Upper lobe of right lung (tissue), 1 donor: Measurements from ENCODE around the gene HLF. TPM values are rescaled to one million over a fixed set of nuclear protein-coding genes. Genes with fewer than 3 reads are reported as not detected.

Source experiments
- ATAC-seq: fragments of 200-7000 bp; cut with Tn5 transposase; one replicate; pipeline ENCODE4 v1.9.1; 2020; ENCODE audit warnings: mild to moderate bottlenecking, moderate library complexity
- DNase-seq: peaks from one replicate; pipeline ENCODE4 v3.0.0-alpha.2; 2020
- H3K27ac ChIP-seq: fragments of 200-600 bp; one replicate; pipeline ENCODE4 v1.8.0; 2022
- H3K27me3 ChIP-seq: fragments of 200-600 bp; one replicate; pipeline ENCODE4 v1.8.0; 2022; ENCODE audit warnings: mild to moderate bottlenecking
- H3K36me3 ChIP-seq: fragments of 200-600 bp; one replicate; pipeline ENCODE4 v1.8.0; 2022
- H3K4me1 ChIP-seq: fragments of 200-600 bp; one replicate; pipeline ENCODE4 v1.8.0; 2022
- H3K4me3 ChIP-seq: fragments of 200-600 bp; one replicate; pipeline ENCODE4 v1.8.0; 2022; ENCODE audit warnings: mild to moderate bottlenecking
- H3K9me3 ChIP-seq: fragments of 200-600 bp; one replicate; pipeline ENCODE4 v1.8.0; 2022
- intact Hi-C: fragments of 100-400 bp; cut with DNase I; formaldehyde crosslinking; loops from one replicate; pipeline ENCODE4 v1.11.0; 2022
- total RNA-seq: library from RNA; stranded (reverse); fragmentation: NEBNext Ultra II Directional; extraction: Animal tissue kit (Norgen Biotek cat#: 25700); gene quantifications from one replicate; pipeline ENCODE4 v1.2.1, GENCODE V29; 2021
- TF ChIP-seq, protein P1 (sequence below): fragments of 200-600 bp; IDR thresholded peaks from one replicate; pipeline ENCODE4 v1.8.0; 2022; ENCODE audit warnings: antibody characterized with exemption
- donor health status: DM: no; HTN: yes; CAD: no; lungs with severe emphysema.

Gene HLF
- total RNA-seq, 1 donor from 2014 or later, result 31.8 TPM

DNA sequence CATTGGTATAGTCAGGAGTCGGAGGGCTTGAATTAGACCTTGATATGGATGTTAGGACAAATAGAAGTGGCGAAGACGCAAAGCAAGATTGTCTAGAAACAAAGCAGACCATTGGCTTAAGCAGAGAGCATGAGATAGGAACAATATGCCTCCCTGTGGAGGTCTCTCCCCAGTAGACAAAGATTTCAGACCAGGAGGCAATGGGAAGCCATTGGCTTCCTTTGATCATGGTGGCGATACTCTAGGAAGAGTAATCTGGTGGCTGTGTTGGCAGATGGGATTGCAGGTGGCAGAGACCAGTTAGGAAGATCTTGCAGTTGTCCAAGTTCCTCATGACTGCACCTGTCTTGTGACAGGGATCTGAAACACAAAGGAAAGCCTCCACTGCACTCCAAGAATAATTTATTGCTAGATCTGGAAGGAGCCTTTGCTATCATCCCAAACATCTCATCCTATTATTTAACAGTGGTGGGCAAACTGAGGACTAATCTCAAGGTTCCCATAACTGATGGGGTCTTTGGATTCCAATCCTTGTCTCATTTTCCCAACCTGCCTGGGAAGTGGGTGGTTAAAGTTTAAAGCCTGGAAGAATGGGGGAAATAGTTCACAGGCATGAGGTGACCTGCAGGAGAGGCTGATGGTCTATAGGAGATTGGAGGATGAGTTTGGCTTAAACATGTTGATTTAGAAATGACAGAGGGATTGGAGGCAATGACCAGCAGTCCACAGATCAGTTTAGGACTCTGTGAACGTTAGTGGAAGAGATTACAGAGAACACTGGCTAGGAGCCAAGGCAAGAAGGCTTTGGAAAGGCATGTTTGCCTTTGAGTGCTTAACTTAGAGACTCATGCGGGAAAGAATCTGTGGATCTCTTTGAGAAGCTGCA, 37.0 kb downstream of the HLF start:
- Histone ChIP-seq H3K27ac (no peak overlapping the region), H3K4me1 (peaks cover 3% of the 10 kb centered on the region), H3K9me3 (no peaks in the 10 kb centered on the region), H3K27me3 (no peaks in the 10 kb centered on the region), H3K36me3 (peaks cover 4% of the 10 kb centered on the region), H3K4me3 (no peak overlapping the region)
- intact Hi-C loops, result no loop called here
- TF ChIP-seq, protein P1, sequence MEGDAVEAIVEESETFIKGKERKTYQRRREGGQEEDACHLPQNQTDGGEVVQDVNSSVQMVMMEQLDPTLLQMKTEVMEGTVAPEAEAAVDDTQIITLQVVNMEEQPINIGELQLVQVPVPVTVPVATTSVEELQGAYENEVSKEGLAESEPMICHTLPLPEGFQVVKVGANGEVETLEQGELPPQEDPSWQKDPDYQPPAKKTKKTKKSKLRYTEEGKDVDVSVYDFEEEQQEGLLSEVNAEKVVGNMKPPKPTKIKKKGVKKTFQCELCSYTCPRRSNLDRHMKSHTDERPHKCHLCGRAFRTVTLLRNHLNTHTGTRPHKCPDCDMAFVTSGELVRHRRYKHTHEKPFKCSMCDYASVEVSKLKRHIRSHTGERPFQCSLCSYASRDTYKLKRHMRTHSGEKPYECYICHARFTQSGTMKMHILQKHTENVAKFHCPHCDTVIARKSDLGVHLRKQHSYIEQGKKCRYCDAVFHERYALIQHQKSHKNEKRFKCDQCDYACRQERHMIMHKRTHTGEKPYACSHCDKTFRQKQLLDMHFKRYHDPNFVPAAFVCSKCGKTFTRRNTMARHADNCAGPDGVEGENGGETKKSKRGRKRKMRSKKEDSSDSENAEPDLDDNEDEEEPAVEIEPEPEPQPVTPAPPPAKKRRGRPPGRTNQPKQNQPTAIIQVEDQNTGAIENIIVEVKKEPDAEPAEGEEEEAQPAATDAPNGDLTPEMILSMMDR, result no peak
- ATAC-seq (peak; percentile 23), DNase-seq (no peak)

DNA sequence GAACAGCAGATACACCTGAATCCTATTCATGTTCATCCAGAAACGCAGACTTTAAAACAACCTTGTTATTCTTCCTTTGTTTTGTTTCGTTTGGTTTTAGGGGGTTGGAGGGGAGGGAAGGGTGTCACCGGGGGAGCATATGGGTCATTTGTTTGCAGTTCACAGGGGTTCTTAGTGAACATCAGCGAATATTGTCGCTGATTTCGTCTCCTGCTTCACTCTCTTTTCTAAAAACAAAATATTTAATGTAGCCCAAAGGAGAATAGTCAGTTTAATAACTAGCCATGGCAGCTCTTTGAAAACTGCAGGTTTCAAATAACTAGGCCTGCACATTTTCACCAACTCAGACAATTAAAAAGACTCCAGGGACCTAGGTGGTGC, 37.6 kb downstream of the HLF start:
- Histone ChIP-seq H3K27me3 (no peaks in the 10 kb centered on the region), H3K27ac (no peak overlapping the region), H3K4me1 (peaks cover 3% of the 10 kb centered on the region), H3K36me3 (peaks cover 4% of the 10 kb centered on the region), H3K4me3 (no peak overlapping the region), H3K9me3 (no peaks in the 10 kb centered on the region)
- ATAC-seq (no peak), DNase-seq (no peak)
- intact Hi-C loops, result no loop called here
- TF ChIP-seq, protein P1, result no peak

DNA sequence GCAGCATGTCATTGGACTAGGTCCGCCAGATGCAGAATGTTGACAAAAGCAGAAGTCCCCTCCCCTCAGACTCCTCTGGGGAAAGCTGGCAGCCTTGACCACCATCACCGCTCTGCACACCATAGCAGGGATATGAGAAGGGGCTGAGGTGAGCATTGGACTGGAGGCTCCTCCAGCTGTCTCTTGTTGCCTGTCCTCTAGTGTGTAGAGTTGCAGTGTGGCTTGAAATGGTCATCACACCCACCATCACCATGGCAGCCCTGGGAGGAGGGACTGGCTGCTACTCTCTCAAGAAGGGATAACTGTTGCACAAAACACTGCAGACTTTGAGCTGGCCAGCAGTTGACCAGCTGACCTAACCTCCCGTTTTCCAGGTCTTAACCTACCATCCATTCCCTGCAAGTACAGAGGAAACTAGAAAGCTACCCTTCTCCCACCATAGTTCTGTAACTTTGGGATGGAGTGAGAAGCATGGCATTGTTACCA, 38.3 kb downstream of the HLF start:
- Histone ChIP-seq H3K4me3 (no peak overlapping the region), H3K27me3 (no peaks in the 10 kb centered on the region), H3K27ac (no peak overlapping the region), H3K4me1 (peaks cover 3% of the 10 kb centered on the region), H3K9me3 (no peaks in the 10 kb centered on the region), H3K36me3 (peaks cover 1% of the 10 kb centered on the region)
- TF ChIP-seq, protein P1, result no peak
- intact Hi-C loops, result no loop called here
- ATAC-seq (no peak), DNase-seq (no peak)

DNA sequence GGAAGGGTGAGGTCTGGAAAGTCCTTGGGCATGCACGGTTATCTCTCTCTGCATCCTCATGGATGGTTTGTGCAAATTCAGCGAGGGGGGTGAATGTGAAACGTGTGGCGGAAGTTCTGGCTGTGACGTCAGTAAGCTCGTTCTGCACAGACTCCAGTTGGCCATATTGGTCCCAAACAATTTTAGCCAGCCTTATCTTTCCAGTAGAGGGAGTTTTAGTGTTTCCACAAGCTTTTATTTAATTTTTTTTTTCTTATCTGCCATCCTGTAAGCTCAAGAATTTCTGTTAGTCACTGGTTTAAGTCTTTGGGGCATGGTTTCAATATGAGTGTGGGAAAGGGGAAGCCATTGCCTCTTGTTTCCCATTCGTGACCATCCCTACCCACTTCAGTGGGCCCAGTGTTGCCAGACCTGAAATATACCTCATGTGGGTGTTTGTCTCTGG, 39.0 kb downstream of the HLF start:
- Histone ChIP-seq H3K4me3 (no peak overlapping the region), H3K4me1 (peaks cover 3% of the 10 kb centered on the region), H3K9me3 (no peaks in the 10 kb centered on the region), H3K27me3 (no peaks in the 10 kb centered on the region), H3K36me3 (no peaks in the 10 kb centered on the region), H3K27ac (no peak overlapping the region)
- ATAC-seq (no peak), DNase-seq (no peak)
- TF ChIP-seq, protein P1, result no peak
- intact Hi-C loops, result no loop called here

DNA sequence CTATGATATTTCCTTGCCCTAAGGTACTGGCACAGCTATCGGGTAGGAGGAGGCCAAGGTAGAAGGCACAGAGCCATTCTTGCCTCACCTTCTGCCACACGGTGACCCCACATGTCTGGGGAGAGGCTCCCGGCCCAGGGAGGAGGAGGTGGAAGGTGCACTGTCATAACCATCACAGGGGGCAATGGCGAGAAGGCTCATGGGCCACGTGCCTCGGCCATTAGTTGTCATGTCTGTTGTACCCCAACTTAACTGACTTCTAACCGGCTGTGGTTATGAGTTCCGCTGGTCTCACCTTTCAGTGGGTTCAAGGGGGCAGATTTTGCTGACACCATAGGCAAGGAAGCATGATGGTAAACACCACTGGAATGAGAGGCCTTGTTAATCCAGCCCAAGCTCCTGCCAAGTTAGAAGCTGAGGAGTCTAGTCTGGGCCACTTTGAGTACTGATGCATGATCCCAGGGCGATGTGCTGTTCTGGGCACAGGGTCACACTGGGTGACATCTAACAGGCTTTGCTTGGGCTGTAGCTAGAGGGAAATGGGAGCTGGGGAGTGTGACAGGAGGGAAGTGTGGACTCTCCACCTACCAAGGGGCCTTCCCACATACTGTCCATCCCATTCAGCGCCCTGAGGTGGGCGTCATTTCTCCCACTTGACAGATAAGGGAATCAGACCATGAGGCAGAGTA, 39.6 kb downstream of the HLF start:
- no peak overlapping the region for H3K27ac ChIP-seq
- H3K4me3 ChIP-seq, result no peak overlapping the region
- no peak for ATAC-seq
- TF ChIP-seq, protein P1, result no peak
- DNase-seq, result no peak
- H3K4me1 ChIP-seq, result peaks cover 3% of the 10 kb centered on the region
- no peaks in the 10 kb centered on the region for H3K36me3 ChIP-seq
- intact Hi-C loops, result no loop called here
- no peaks in the 10 kb centered on the region for H3K27me3 ChIP-seq
- no peaks in the 10 kb centered on the region for H3K9me3 ChIP-seq
